Body of pancreas (tissue), 4 donors: ENCODE measurements around the gene CDK1. TPM values are rescaled to one million over a fixed set of nuclear protein-coding genes. Genes with fewer than 3 reads are reported as not detected.

Experiments
- ATAC-seq: fragments of 150-250 bp; one replicate; pipeline ENCODE4 v1.9.1; 2016
- DNase-seq, 4 donors: peaks; one replicate each; pipeline ENCODE4 v3.0.0-alpha.2; 2019
- H3K27ac ChIP-seq, 4 donors: fragments of 200-600 bp; sonication (generic); 1 replicate in 3 of 4; 2 replicates in 1 of 4; pipeline versions ENCODE4 v1.5.1 to v1.6.1; 2016 to 2019; ENCODE audit warnings: mild to moderate bottlenecking in 1 of 4, mixed read lengths in 1 of 4, moderate library complexity in 1 of 4
- H3K27me3 ChIP-seq, 2 donors: fragments of 200-600 bp; sonication (generic); one replicate each; pipeline ENCODE4 v1.6.0; 2016; ENCODE audit warnings: mild to moderate bottlenecking in 1 of 2
- H3K36me3 ChIP-seq, 2 donors: fragments of 200-600 bp; sonication (generic); replicated peaks in 1 of 2; 2 replicates each; pipeline ENCODE4 v1.5.1; 2016; ENCODE audit warnings: low read depth in 2 of 2; ENCODE audit not compliant: insufficient read depth in 1 of 2
- H3K4me1 ChIP-seq: fragments of 200-600 bp; sonication (generic); one replicate; pipeline ENCODE4 v1.6.0; 2016
- H3K4me3 ChIP-seq, 2 donors: fragments of 200-600 bp; sonication (generic); 1 replicate in 1 of 2; 2 replicates in 1 of 2; pipeline ENCODE4 v1.5.1; 2016 to 2019
- H3K9me3 ChIP-seq, 3 donors: fragments of 200-600 bp; sonication (generic); 1 replicate in 2 of 3; 2 replicates in 1 of 3; pipeline ENCODE4 v1.5.1; 2016
- POLR2A ChIP-seq, 3 donors: fragments of 450-650 bp; IDR thresholded peaks; one replicate each; pipeline ENCODE4 v1.6.1; 2016; ENCODE audit warnings: antibody characterized with exemption in 3 of 3, mild to moderate bottlenecking in 2 of 3
- WGBS, 2 donors: methylation state at CpG; one replicate each; pipeline ENCODE4 v1.1.5; 2017; 5-methylcytosine and 5-hydroxymethylcytosine counted together
- intact Hi-C: fragments of 100-400 bp; cut with DNase I; formaldehyde crosslinking; loops from one replicate; pipeline ENCODE4 v1.15.1; 2023
- total RNA-seq, 2 donors: library from RNA; depleted of rRNA; stranded (reverse); fragments of >200 nt; gene quantifications; one replicate each; pipeline ENCODE4 v1.1.0, GENCODE V29; 2016
- TF ChIP-seq, protein P1 (sequence below), 7 experiments: fragments of 450-650 bp in 4 of 7; fragments of 200-600 bp in 3 of 7; sonication (generic) in 3 of 7; IDR thresholded peaks; one replicate each; pipeline ENCODE4 v1.5.1; 2016 to 2019; ENCODE audit warnings: antibody characterized with exemption in 7 of 7

CDK1 gene
- total RNA-seq, 2 donors from 2014 or later, result 0.66 TPM; not detected in 1

DNA sequence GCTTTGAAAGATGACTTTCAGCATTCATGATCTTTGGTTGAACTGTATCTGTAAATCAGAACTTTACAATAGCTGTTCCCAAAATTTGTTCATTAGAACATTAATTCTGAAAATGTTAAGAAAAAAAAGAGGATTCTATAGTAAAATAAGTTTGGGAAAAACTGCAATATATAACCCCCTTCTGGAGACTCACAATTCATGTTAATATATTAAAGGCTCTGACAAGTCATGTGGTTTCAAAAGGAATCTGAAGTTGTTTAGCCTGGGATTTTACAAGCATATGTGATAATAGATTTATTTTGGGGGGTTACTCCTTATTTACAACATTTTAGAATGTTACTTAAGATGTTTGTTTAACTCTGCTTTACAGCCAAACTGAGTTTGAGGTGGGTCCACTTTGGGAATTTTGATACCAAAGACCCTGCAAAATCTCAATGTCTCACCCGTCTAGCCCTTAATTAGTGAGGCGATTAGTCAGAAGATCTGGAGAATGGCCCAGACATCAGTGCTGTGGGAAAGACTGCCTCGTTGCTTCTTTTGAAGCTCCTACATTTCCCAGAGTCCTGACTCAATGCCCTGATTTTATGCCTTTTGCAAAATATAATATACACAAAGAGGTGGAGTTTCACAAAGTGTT is 40.0 kb downstream of the CDK1 start:
- no peak overlapping the region for H3K4me3 ChIP-seq
- no peak overlapping the region for H3K27ac ChIP-seq
- TF ChIP-seq, protein P1, sequence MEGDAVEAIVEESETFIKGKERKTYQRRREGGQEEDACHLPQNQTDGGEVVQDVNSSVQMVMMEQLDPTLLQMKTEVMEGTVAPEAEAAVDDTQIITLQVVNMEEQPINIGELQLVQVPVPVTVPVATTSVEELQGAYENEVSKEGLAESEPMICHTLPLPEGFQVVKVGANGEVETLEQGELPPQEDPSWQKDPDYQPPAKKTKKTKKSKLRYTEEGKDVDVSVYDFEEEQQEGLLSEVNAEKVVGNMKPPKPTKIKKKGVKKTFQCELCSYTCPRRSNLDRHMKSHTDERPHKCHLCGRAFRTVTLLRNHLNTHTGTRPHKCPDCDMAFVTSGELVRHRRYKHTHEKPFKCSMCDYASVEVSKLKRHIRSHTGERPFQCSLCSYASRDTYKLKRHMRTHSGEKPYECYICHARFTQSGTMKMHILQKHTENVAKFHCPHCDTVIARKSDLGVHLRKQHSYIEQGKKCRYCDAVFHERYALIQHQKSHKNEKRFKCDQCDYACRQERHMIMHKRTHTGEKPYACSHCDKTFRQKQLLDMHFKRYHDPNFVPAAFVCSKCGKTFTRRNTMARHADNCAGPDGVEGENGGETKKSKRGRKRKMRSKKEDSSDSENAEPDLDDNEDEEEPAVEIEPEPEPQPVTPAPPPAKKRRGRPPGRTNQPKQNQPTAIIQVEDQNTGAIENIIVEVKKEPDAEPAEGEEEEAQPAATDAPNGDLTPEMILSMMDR (IDR thresholded peaks at IDR 0.05), result no peak
- TF ChIP-seq POLR2A (IDR thresholded peaks at IDR 0.05), result no peak
- no peaks in the 10 kb centered on the region for H3K27me3 ChIP-seq
- WGBS, 2 donors, result 59 to 66% methylated on average over 3 of the region's 3 CpGs
- DNase-seq, result no peak
- H3K36me3 ChIP-seq, result no peaks in the 10 kb centered on the region
- H3K9me3 ChIP-seq, result no peaks in the 10 kb centered on the region
- peaks cover 3% of the 10 kb centered on the region for H3K4me1 ChIP-seq
- intact Hi-C loops, result loop anchor here (5.0 kb wide), 1 partner anchor 464 kb away; no protein-coding TSS in a partner anchor
- ATAC-seq, result no peak

DNA sequence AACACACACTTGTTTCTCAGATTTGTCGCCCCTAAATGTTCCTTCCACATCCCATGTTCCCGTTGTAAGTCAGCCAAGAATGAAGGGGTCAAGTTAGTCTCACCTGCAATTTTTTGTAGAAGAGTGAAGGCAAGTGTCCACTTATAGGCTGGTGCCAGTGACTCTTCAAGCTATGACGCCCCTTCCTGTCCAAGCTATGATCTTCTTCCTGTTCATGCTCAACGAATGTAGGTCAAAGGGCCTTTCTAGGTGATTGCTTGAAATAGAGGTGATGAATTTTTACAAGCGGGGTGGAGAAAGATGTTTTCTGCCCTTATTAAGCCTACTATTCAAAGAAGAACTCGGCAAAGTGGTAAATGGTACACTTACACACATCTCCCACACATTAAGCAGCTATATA is 41.0 kb downstream of the CDK1 start:
- intact Hi-C loops, result loop anchor here (5.0 kb wide), 1 partner anchor 463 kb away; no protein-coding TSS in a partner anchor
- H3K27me3 ChIP-seq, result no peaks in the 10 kb centered on the region
- ATAC-seq (no peak), DNase-seq (no peak)
- 77 to 78% methylated on average over 6 of the region's 6 CpGs for WGBS, 2 donors
- no peaks in the 10 kb centered on the region for H3K36me3 ChIP-seq
- no peaks in the 10 kb centered on the region for H3K9me3 ChIP-seq
- TF ChIP-seq POLR2A (IDR thresholded peaks at IDR 0.05), result no peak
- TF ChIP-seq, protein P1 (IDR thresholded peaks at IDR 0.05), result no peak
- no peak overlapping the region for H3K4me3 ChIP-seq
- peaks cover 3% of the 10 kb centered on the region for H3K4me1 ChIP-seq
- H3K27ac ChIP-seq, result no peak overlapping the region

GRCh38 chr10:60820093-60820754 is 41.9 kb downstream of the CDK1 start:
- ATAC-seq (no peak), DNase-seq (no peak)
- WGBS, 2 donors, result 60 to 62% methylated on average over 6 of the region's 6 CpGs
- intact Hi-C loops, result no loop called here
- Histone ChIP-seq H3K27me3 (no peaks in the 10 kb centered on the region), H3K27ac (no peak overlapping the region), H3K9me3 (no peaks in the 10 kb centered on the region), H3K4me1 (peaks cover 3% of the 10 kb centered on the region), H3K4me3 (no peak overlapping the region), H3K36me3 (no peaks in the 10 kb centered on the region)
- TF ChIP-seq, protein P1 (IDR thresholded peaks at IDR 0.05), result peak in 3 of 7 experiments; percentile 11 to 23 (median 15)
- no peak for TF ChIP-seq POLR2A (IDR thresholded peaks at IDR 0.05)

DNA sequence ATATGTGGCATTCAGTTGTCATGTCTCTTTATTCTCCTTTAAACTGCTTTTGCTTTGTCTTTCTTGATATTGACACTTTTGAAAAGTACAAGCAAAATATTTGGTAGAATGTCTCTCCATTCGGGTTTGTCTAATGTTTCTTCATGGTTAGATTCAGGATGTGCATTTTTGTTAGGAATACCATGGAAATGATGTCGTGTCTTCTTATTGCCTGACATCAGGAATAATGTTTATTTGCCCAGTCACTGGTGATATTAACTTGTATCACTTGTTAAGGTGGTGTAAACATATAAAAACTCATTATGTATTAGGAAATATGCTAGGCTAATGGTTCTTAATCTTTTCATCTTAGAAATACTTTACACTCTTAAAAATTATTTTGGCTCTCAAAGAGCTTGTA is 43.4 kb downstream of the CDK1 start:
- Histone ChIP-seq H3K4me1 (no peaks in the 10 kb centered on the region), H3K36me3 (no peaks in the 10 kb centered on the region), H3K27ac (no peak overlapping the region), H3K9me3 (no peaks in the 10 kb centered on the region), H3K27me3 (no peaks in the 10 kb centered on the region), H3K4me3 (no peak overlapping the region)
- WGBS, 2 donors, result 52 to 70% methylated on average over 2 of the region's 2 CpGs
- no peak for DNase-seq
- intact Hi-C loops, result no loop called here
- no peak for ATAC-seq
- TF ChIP-seq POLR2A (IDR thresholded peaks at IDR 0.05), result no peak
- TF ChIP-seq, protein P1 (IDR thresholded peaks at IDR 0.05), result no peak
